Astrocyte of the spinal cord (primary cell): ENCODE measurements around the gene DAP3.
"Not testable (repeated sequence)": the region's sequence is repeated elsewhere in the genome, so short reads cannot be mapped to it uniquely, and the experiment has no call there.

Experiments
- DNase-seq: peaks from one replicate; pipeline ENCODE4 v3.0.0; 2011; ENCODE audit warnings: low read depth, low spot score
- H3K4me3 ChIP-seq: 2 replicates; pipeline ENCODE4 v1.5.1; 2011; ENCODE audit warnings: low read depth, mild to moderate bottlenecking, low read length, moderate library complexity
- CTCF ChIP-seq: IDR thresholded peaks from 2 replicates; pipeline ENCODE4 v1.5.1; 2012; ENCODE audit warnings: low read depth, mild to moderate bottlenecking, low read length, inconsistent platforms
- in situ Hi-C: cut with HindIII; loops from 2 replicates; pipeline ENCODE4 v1.10.0; 2017; ENCODE audit warnings: low sequenced_read_pairs

The DAP3 gene

GRCh38 chr1:155759966-155760630 lies 71.2 kb downstream of the DAP3 start:
- DNase-seq, result no peak
- no peak for TF ChIP-seq CTCF
- in situ Hi-C loops, result no loop called here
- no peak overlapping the region for H3K4me3 ChIP-seq

DNA sequence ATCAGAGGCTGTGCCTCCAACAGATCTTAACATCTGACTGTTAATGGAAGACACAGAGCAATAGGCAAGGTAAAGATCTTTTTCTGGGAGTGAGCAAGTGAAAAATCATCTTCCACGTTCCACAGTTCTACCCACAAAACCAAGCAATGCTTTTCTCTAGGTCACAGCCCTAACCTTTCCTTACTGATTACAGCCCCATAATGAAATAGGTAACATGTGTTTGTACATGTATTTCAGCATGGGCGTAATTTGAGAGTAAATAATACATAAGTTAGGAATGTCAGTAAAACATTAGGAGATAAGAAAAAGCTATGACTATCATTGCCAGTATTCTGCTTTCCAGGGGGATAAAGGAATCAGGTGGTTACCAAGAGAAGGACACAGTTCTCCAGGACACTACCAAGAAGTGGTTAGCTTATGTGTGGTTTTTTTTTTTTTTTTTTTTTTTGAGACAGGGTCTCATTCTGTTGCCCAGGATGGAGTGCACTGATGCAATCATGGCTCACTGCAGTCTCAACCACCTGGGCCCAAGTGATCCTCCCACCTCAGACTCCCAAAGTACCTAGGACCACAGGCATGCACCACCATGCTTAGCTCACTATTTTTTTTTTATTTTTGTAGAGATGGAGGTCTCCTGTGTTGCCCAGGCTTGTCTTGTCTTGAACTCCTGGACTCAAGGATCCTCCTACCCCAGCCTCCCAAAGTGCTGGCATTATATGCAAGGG lies 72.0 kb downstream of the DAP3 start:
- TF ChIP-seq CTCF, result no peak
- in situ Hi-C loops, result no loop called here
- no peak overlapping the region for H3K4me3 ChIP-seq
- no peak for DNase-seq

- no peak for TF ChIP-seq CTCF
- no peak for DNase-seq
- in situ Hi-C loops, result no loop called here
- H3K4me3 ChIP-seq, result no peak overlapping the region
Observed at GRCh38 chr1:155761736-155762405, 73.0 kb downstream of the DAP3 start.

DNA sequence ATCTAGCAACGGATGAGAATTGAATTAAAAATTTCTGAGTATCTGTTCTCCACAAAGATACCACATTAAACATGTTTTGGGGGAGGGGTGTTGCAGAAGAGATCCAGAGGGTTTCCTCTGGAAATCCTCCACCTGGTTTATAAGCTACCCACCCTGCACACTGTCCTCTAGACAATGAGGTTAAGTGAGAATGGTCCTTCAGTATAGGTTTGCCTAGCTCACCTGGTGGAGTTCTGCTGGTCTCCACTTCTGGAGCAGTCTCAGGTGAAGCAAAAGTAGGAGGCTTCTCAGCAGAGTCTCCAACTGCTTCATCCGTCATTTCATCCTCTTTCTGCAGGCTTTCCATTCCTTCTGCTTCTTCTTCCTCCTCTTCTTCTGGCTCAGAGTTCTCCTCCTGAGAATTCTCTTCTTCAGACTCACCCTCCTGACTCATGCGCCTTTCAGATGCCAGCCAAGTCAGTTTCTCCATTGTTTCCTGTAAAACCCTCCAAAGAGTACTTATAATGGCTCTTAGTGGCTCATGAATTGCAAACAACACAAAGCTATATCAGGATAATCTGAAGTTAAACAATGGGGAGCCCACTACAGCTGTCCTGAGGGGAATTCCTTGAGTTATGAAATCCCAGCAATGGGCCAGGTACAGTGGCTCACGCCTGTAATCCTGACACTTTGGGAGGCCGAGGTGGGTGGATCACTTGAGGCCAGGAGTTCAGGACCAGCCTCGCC lies 74.4 kb downstream of the DAP3 start:
- peak; percentile 86 for DNase-seq
- in situ Hi-C loops, H3K4me3 ChIP-seq: not testable (repeated sequence)

- DNase-seq, in situ Hi-C loops, H3K4me3 ChIP-seq: not testable (repeated sequence)
Observed at GRCh38 chr1:155763989-155764388, 75.1 kb downstream of the DAP3 start.

DNA sequence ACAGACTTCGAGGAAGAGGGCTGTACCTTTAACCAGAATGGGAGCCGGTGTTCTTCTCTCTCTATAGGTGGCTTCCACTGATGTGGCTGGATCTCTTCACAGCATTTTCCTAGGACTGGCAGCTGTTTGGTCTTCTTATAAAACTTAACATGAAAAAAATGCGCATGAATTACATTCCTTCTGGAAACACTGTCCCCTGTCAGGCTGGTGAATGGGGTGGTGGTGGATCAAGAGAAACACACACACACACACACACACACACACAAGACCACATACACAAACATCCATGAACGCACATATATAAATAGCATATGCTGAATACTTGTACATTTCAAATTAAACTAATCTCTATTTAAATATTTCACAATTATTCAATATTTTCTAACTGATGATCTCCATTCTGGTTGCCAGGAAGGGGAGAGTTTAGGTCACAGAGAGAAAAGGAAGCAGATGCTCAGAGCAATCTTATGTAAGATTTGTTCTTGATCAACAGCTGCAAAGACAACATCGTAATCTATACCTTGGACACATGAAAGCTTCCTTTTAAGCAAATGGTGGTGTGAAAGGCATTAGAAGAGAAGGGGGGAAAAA lies 78.6 kb downstream of the DAP3 start:
- DNase-seq, H3K4me3 ChIP-seq, in situ Hi-C loops: not testable (repeated sequence)

- no peak for TF ChIP-seq CTCF
- in situ Hi-C loops, result no loop called here
- no peak for DNase-seq
- no peak overlapping the region for H3K4me3 ChIP-seq
Observed at GRCh38 chr1:155769257-155769656, 80.4 kb downstream of the DAP3 start.
